H9 (cell line): ENCODE measurements around the gene HSPA12A. TPM values are rescaled to one million over a fixed set of nuclear protein-coding genes. Genes with fewer than 3 reads are reported as not detected.

Source experiments
- DNase-seq: peaks from one replicate; pipeline ENCODE4 v3.0.0-alpha.2; 2017
- H2AFZ ChIP-seq: one replicate; pipeline ENCODE4 v1.6.1; 2013; ENCODE audit warnings: mild to moderate bottlenecking, low read length, control low read depth, moderate library complexity
- H2AK5ac ChIP-seq: 2 replicates; pipeline ENCODE4 v1.6.1; 2013; ENCODE audit warnings: low read length, control low read depth, mixed read lengths; ENCODE audit not compliant: insufficient read length
- H2BK120ac ChIP-seq: one replicate; pipeline ENCODE4 v1.6.1; 2013; ENCODE audit warnings: low read depth, mild to moderate bottlenecking, low read length, control low read depth, inconsistent platforms; ENCODE audit not compliant: poor library complexity, severe bottlenecking
- H2BK12ac ChIP-seq: 2 replicates; pipeline ENCODE4 v1.6.1; 2013; ENCODE audit warnings: low read length, control low read depth, mixed read lengths, low read depth; ENCODE audit not compliant: insufficient read length
- H2BK15ac ChIP-seq: 2 replicates; pipeline ENCODE4 v1.6.1; 2013; ENCODE audit warnings: low read depth, low read length, control low read depth
- H2BK20ac ChIP-seq: one replicate; pipeline ENCODE4 v1.6.1; 2013; ENCODE audit warnings: low read depth, mild to moderate bottlenecking, low read length, control low read depth, inconsistent platforms; ENCODE audit not compliant: poor library complexity, severe bottlenecking
- H2BK5ac ChIP-seq: 2 replicates; pipeline ENCODE4 v1.6.1; 2013; ENCODE audit warnings: low read length, control low read depth, mixed read lengths; ENCODE audit not compliant: insufficient read length
- H3K14ac ChIP-seq: 2 replicates; pipeline ENCODE4 v1.6.1; 2013; ENCODE audit warnings: low read length, control low read depth; ENCODE audit not compliant: insufficient read depth
- H3K18ac ChIP-seq: 2 replicates; pipeline ENCODE4 v1.6.1; 2013; ENCODE audit warnings: low read depth, mild to moderate bottlenecking, mixed read lengths, low read length, control low read depth; ENCODE audit not compliant: insufficient read length
- H3K23ac ChIP-seq: 2 replicates; pipeline ENCODE4 v1.6.1; 2013; ENCODE audit warnings: low read length, control low read depth, mixed read lengths, low read depth; ENCODE audit not compliant: insufficient read length
- H3K23me2 ChIP-seq: 2 replicates; pipeline ENCODE4 v1.6.1; 2013; ENCODE audit warnings: low read depth, mild to moderate bottlenecking, mixed read lengths, low read length, control low read depth; ENCODE audit not compliant: insufficient read length, poor library complexity, severe bottlenecking
- H3K27ac ChIP-seq: 2 replicates; pipeline ENCODE4 v1.5.1; 2013; ENCODE audit warnings: low read length, control low read depth, mixed read lengths, low read depth; ENCODE audit not compliant: insufficient read length
- H3K27me3 ChIP-seq: 2 replicates; pipeline ENCODE4 v1.6.1; 2013; ENCODE audit warnings: low read length, control low read depth, inconsistent platforms; ENCODE audit not compliant: insufficient read depth
- H3K4ac ChIP-seq: 2 replicates; pipeline ENCODE4 v1.6.1; 2013; ENCODE audit warnings: low read depth, mild to moderate bottlenecking, control low read depth, inconsistent platforms, low read length, moderate library complexity
- H3K4me1 ChIP-seq: 2 replicates; pipeline ENCODE4 v1.6.1; 2013; ENCODE audit warnings: low read length, control low read depth, inconsistent platforms; ENCODE audit not compliant: insufficient read depth
- H3K4me2 ChIP-seq: 2 replicates; pipeline ENCODE4 v1.6.1; 2013; ENCODE audit warnings: low read length, control low read depth, mixed read lengths; ENCODE audit not compliant: insufficient read length, insufficient read depth
- H3K56ac ChIP-seq: 2 replicates; pipeline ENCODE4 v1.6.1; 2013; ENCODE audit warnings: low read depth, mild to moderate bottlenecking, mixed read lengths, low read length, control low read depth; ENCODE audit not compliant: insufficient read length
- H3K79me1 ChIP-seq: 2 replicates; pipeline ENCODE4 v1.6.1; 2013; ENCODE audit warnings: low read depth, mild to moderate bottlenecking, moderate library complexity, low read length, control low read depth, inconsistent platforms; ENCODE audit not compliant: insufficient read depth, poor library complexity, severe bottlenecking
- H3K79me2 ChIP-seq: 2 replicates; pipeline ENCODE4 v1.6.1; 2013; ENCODE audit warnings: low read length, control low read depth, inconsistent platforms; ENCODE audit not compliant: insufficient read depth
- H3K9ac ChIP-seq: 2 replicates; pipeline ENCODE4 v1.6.1; 2013; ENCODE audit warnings: low read length, control low read depth, mixed read lengths; ENCODE audit not compliant: insufficient read length; ENCODE audit errors: extremely low read depth
- H3K9me3 ChIP-seq: one replicate; pipeline ENCODE4 v1.6.1; 2013; ENCODE audit warnings: low read depth, low read length, inconsistent platforms; ENCODE audit not compliant: control insufficient read depth
- H3T11ph ChIP-seq: one replicate; pipeline ENCODE4 v1.6.1; 2013; ENCODE audit warnings: mild to moderate bottlenecking, low read length, control low read depth, inconsistent platforms
- H4K20me1 ChIP-seq: one replicate; pipeline ENCODE4 v1.6.1; 2013; ENCODE audit not compliant: control insufficient read depth, insufficient read length, insufficient read depth
- H4K5ac ChIP-seq: 2 replicates; pipeline ENCODE4 v1.6.1; 2013; ENCODE audit warnings: low read depth, mild to moderate bottlenecking, mixed read lengths, low read length, control low read depth; ENCODE audit not compliant: insufficient read length
- H4K8ac ChIP-seq: replicated peaks from 2 replicates; pipeline ENCODE4 v1.6.1; 2013; ENCODE audit warnings: low read length, control low read depth, mixed read lengths, low read depth; ENCODE audit not compliant: insufficient read length
- H4K91ac ChIP-seq: 2 replicates; pipeline ENCODE4 v1.6.1; 2013; ENCODE audit warnings: low read depth, mild to moderate bottlenecking, moderate library complexity, mixed read lengths, low read length, control low read depth; ENCODE audit not compliant: insufficient read length
- H3K27ac Mint-ChIP-seq, 3 experiments: 2 replicates in 2 of 3; 3 replicates in 1 of 3; pipeline ENCODE4 v1.8.0; 2020 to 2021; ENCODE audit warnings: mixed read lengths in 3 of 3, mild to moderate bottlenecking in 1 of 3, moderate library complexity in 1 of 3
- H3K27me3 Mint-ChIP-seq: 2 replicates; pipeline ENCODE4 v1.8.0; 2021; ENCODE audit warnings: low read depth, mild to moderate bottlenecking, moderate library complexity, mixed read lengths
- H3K36me3 Mint-ChIP-seq, 3 experiments: 2 replicates in 2 of 3; 3 replicates in 1 of 3; pipeline ENCODE4 v1.8.0; 2020 to 2021; ENCODE audit warnings: low read depth in 3 of 3, mixed read lengths in 3 of 3; ENCODE audit not compliant: insufficient read depth in 1 of 3
- H3K4me1 Mint-ChIP-seq, 2 experiments: 2 replicates each; pipeline ENCODE4 v1.8.0; 2020; ENCODE audit warnings: mixed read lengths in 2 of 2
- H3K4me3 Mint-ChIP-seq, 2 experiments: 2 replicates in 1 of 2; 3 replicates in 1 of 2; pipeline ENCODE4 v1.8.0; 2020 to 2021; ENCODE audit warnings: mild to moderate bottlenecking in 2 of 2, mixed read lengths in 2 of 2, moderate library complexity in 1 of 2
- H3K9me3 Mint-ChIP-seq, 2 experiments: 2 replicates in 1 of 2; 3 replicates in 1 of 2; pipeline ENCODE4 v1.8.0; 2020; ENCODE audit warnings: mild to moderate bottlenecking in 2 of 2, mixed read lengths in 2 of 2, moderate library complexity in 1 of 2
- WGBS: extraction: QIAGEN DNeasy Blood & Tissue Kit; methylation state at CpG from one replicate; pipeline ENCODE4 v1.1.7; 2013; ENCODE audit warnings: missing lambda C conversion rate, low lambda C conversion rate, mixed read lengths; ENCODE audit not compliant: insufficient read length; ENCODE audit errors: extremely low coverage; 5-methylcytosine and 5-hydroxymethylcytosine counted together
- total RNA-seq: library from RNA; stranded (reverse); gene quantifications from 2 replicates; pipeline ENCODE4 v1.2.1, GENCODE V29; 2021
- TF ChIP-seq, protein P1 (sequence below): fragments of 200-600 bp; sonication (generic); conservative IDR thresholded peaks from 3 replicates; pipeline ENCODE4 v1.8.0; 2021; ENCODE audit warnings: antibody characterized with exemption, mild to moderate bottlenecking

HSPA12A gene
- total RNA-seq, 1 experiment from 2014 or later, result 3.2 TPM

DNA sequence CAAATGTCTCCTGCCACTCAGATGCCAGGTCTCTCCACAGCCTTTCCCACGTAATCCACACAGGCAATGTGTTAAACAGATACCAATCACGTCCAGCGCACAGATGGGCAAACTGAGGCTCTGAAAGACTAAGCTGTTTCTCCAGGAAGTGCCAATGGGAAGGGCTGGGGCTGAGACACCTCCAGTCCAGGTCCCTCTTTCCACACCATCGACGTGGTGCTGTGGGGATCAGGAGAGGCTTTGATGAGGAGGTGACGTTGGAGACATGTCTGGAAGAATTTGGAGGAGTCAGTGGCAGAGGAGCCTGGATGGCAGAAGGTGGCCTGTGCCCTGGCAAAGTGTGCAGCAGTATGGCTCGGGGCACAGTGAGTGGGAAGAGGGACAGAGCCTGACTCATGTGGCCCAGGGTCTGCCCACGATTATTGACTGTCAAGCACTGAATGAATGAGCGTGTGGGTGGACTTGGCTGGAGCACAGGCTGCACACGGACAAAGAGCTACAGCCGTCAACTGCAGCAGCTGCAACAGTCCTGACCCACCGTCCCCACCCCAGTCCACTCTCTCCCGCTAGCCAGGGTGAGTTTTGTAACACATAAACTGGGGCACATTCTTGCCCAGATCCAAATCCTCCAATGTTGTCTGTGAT lies 40.8 kb upstream of the HSPA12A start:
- no peak overlapping the region for H3K56ac ChIP-seq
- Mint-ChIP-seq H3K27ac (no peak overlapping the region; a peak in 1 of 7 replicates), H3K4me1 (peaks cover 4 to 7% of the 10 kb centered on the region in 2 experiments), H3K9me3 (no peaks in the 10 kb centered on the region), H3K4me3 (no peak overlapping the region), H3K27me3 (peaks cover 17% of the 10 kb centered on the region), H3K36me3 (no peaks in the 10 kb centered on the region)
- H2BK5ac ChIP-seq, result no peak overlapping the region
- no CpG with 5 or more reads among the region's 13 CpGs for WGBS
- no peaks in the 10 kb centered on the region for H3K9me3 ChIP-seq
- no peak overlapping the region for H3K4ac ChIP-seq
- no peaks in the 10 kb centered on the region for H3K4me1 ChIP-seq
- H4K5ac ChIP-seq, result no peak overlapping the region
- no peak overlapping the region for H3K23ac ChIP-seq
- H3K79me2 ChIP-seq, result no peaks in the 10 kb centered on the region
- no peak overlapping the region for H2BK15ac ChIP-seq
- no peak overlapping the region for H2AFZ ChIP-seq
- H3K27ac ChIP-seq, result no peak overlapping the region
- no peak overlapping the region for H2BK120ac ChIP-seq
- no peak overlapping the region for H4K91ac ChIP-seq
- H3K18ac ChIP-seq, result no peak overlapping the region
- H2BK12ac ChIP-seq, result no peak overlapping the region
- no peak overlapping the region for H2BK20ac ChIP-seq
- no peak for DNase-seq
- no peak overlapping the region for H4K8ac ChIP-seq
- no peaks in the 10 kb centered on the region for H4K20me1 ChIP-seq
- H3K23me2 ChIP-seq, result no peaks in the 10 kb centered on the region
- no peaks in the 10 kb centered on the region for H3K79me1 ChIP-seq
- no peak overlapping the region for H3K14ac ChIP-seq
- H2AK5ac ChIP-seq, result no peak overlapping the region
- H3T11ph ChIP-seq, result no peak overlapping the region
- H3K4me2 ChIP-seq, result no peak overlapping the region
- no peaks in the 10 kb centered on the region for H3K27me3 ChIP-seq
- TF ChIP-seq, protein P1, sequence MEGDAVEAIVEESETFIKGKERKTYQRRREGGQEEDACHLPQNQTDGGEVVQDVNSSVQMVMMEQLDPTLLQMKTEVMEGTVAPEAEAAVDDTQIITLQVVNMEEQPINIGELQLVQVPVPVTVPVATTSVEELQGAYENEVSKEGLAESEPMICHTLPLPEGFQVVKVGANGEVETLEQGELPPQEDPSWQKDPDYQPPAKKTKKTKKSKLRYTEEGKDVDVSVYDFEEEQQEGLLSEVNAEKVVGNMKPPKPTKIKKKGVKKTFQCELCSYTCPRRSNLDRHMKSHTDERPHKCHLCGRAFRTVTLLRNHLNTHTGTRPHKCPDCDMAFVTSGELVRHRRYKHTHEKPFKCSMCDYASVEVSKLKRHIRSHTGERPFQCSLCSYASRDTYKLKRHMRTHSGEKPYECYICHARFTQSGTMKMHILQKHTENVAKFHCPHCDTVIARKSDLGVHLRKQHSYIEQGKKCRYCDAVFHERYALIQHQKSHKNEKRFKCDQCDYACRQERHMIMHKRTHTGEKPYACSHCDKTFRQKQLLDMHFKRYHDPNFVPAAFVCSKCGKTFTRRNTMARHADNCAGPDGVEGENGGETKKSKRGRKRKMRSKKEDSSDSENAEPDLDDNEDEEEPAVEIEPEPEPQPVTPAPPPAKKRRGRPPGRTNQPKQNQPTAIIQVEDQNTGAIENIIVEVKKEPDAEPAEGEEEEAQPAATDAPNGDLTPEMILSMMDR, result no peak
- no peak overlapping the region for H3K9ac ChIP-seq
